Heart left ventricle (tissue), 13 donors: Measurements from ENCODE around the gene KCTD2.

Experiments used
- POLR2A ChIP-seq, 2 donors: fragments of 450-650 bp; IDR thresholded peaks; one replicate each; pipeline ENCODE4 v1.6.1; 2017; ENCODE audit warnings: antibody characterized with exemption in 2 of 2, mild to moderate bottlenecking in 2 of 2, moderate library complexity in 2 of 2
- TF ChIP-seq, protein P1 (sequence below), 12 donors: fragments of 200-600 bp; sonication (generic) in 4 of 12; IDR thresholded peaks; one replicate each; pipeline versions ENCODE4 v1.5.0 to v1.8.0; 2018 to 2022; ENCODE audit warnings: antibody characterized with exemption in 12 of 12, mild to moderate bottlenecking in 5 of 12
- donor health status: ischemic (EF 13 %, LVEDD 7.1; RV severe dilation, severe dysfunction).
- donor health status: DM: no; HTN: yes; CAD: no.
- donor health status: DM: no; HTN: no; CAD: no.
- donor health status: ischemic (EF 25% LVEDD 6.9; RV normal size, moderate dysfunction).
- donor health status: ischemic (EF 25% LVEDD 5.7; RV mildly dilated, moderate dysfunction).
- donor health status: ischemic (EF 35%, LVEDD 5.7; RV mildly dilated, moderate dysfunction).
- donor health status: nonischemic (EF 11% LVEDD 7.7; RV severe dilation, severe dysfunction).
- donor health status: DM: yes; HTN: yes; CAD: no.
- donor health status: PGD.
- donor health status: ischemic (EF 29% LVEDD 5.4; RV normal size, mild dysfunction).
- donor health status: nonischemic (EF 23%, LVEDD 6.1; RV moderate dilation, normal function).

DNA sequence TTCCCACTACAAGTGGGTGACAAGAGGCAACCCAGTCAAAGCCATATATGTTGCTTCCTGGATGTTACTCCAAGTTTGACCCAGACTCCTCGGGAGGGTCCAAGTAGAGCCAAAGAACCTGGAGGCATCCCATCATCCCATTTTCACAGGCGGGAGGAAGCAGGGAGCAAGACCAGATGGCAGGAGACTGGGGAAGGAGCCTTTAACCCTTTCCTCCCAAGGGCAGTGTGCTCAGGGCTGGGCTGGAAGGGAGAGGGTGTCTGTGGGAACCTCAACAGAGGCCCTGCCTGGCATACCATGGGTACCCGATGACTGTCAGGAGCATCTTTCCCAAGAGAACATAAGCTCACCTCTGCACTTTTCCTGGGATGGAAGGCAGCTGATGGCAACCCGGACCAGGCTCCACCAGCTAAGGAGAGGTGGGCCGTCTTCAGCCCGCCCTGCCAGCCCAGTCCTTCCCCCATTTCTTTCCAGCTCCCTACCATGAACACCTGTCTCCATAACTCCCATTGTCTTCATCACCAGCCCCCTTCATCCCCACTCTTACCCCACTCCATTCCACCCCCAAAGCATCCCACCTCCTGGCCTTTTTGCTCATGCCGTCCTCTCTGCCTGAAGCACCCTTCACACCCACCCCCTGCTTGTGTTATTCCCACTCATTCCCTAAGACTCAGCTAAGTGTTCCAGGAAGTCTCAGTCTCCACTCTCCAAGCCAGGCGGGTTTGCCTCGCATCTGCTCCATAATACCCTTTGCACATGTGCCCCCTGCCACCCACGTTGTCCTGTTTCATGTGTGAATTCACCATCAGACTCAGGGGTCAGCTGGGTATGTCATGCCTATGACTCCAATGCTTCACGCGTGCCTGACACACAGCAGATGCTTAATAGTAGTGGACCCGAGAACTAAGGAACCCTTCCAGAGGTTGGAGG, 34.9 kb downstream of the KCTD2 start:
- TF ChIP-seq, protein P1, sequence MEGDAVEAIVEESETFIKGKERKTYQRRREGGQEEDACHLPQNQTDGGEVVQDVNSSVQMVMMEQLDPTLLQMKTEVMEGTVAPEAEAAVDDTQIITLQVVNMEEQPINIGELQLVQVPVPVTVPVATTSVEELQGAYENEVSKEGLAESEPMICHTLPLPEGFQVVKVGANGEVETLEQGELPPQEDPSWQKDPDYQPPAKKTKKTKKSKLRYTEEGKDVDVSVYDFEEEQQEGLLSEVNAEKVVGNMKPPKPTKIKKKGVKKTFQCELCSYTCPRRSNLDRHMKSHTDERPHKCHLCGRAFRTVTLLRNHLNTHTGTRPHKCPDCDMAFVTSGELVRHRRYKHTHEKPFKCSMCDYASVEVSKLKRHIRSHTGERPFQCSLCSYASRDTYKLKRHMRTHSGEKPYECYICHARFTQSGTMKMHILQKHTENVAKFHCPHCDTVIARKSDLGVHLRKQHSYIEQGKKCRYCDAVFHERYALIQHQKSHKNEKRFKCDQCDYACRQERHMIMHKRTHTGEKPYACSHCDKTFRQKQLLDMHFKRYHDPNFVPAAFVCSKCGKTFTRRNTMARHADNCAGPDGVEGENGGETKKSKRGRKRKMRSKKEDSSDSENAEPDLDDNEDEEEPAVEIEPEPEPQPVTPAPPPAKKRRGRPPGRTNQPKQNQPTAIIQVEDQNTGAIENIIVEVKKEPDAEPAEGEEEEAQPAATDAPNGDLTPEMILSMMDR (IDR thresholded peaks at IDR 0.05), result no peak
- no peak for TF ChIP-seq POLR2A (IDR thresholded peaks at IDR 0.05)
